Astrocyte of the cerebellum (primary cell): ENCODE results near the gene SNAP25.
A peak's percentile ranks its signal among the peaks of the same experiment; 100 is the strongest.

Source experiments
- DNase-seq: peaks from one replicate; pipeline ENCODE4 v3.0.0-alpha.2; 2011; ENCODE audit warnings: low read depth
- H3K4me3 ChIP-seq: 2 replicates; pipeline ENCODE4 v1.5.1; 2011; ENCODE audit warnings: mild to moderate bottlenecking, low read depth, low read length, moderate library complexity
- CTCF ChIP-seq: IDR thresholded peaks from 2 replicates; pipeline ENCODE4 v1.5.1; 2012; ENCODE audit warnings: low read length, low read depth, moderate library complexity, mild to moderate bottlenecking; ENCODE audit errors: missing control alignments
- in situ Hi-C: cut with HindIII; loops from 2 replicates; pipeline ENCODE4 v1.10.0; 2017; ENCODE audit warnings: low sequenced_read_pairs

SNAP25 gene

GRCh38 chr20:10344953-10345352 lies 126.3 kb downstream of the SNAP25 start:
- no peak for DNase-seq
- TF ChIP-seq CTCF: no peak
- in situ Hi-C loops: no loop called here
- no peak overlapping the region for H3K4me3 ChIP-seq

- TF ChIP-seq CTCF: no peak
- no peak overlapping the region for H3K4me3 ChIP-seq
- in situ Hi-C loops: no loop called here
- DNase-seq: no peak
These were observed 128.7 kb downstream of the SNAP25 start for GRCh38 chr20:10347086-10347880.

GRCh38 chr20:10349118-10349517 lies 130.5 kb downstream of the SNAP25 start:
- no peak for TF ChIP-seq CTCF
- in situ Hi-C loops: no loop called here
- no peak overlapping the region for H3K4me3 ChIP-seq
- DNase-seq: no peak

GRCh38 chr20:10350188-10350842 lies 131.7 kb downstream of the SNAP25 start:
- in situ Hi-C loops: no loop called here
- TF ChIP-seq CTCF: no peak
- no peak overlapping the region for H3K4me3 ChIP-seq
- no peak for DNase-seq

GRCh38 chr20:10352934-10353824 lies 134.5 kb downstream of the SNAP25 start:
- in situ Hi-C loops: no loop called here
- no peak for TF ChIP-seq CTCF
- peak; percentile 94 for DNase-seq
- H3K4me3 ChIP-seq: no peak overlapping the region

GRCh38 chr20:10356628-10357027 lies 138.0 kb downstream of the SNAP25 start:
- no peak overlapping the region for H3K4me3 ChIP-seq
- DNase-seq: no peak
- no peak for TF ChIP-seq CTCF
- in situ Hi-C loops: no loop called here
